ENCODE results near the gene IKBKE.

Gene IKBKE

DNA sequence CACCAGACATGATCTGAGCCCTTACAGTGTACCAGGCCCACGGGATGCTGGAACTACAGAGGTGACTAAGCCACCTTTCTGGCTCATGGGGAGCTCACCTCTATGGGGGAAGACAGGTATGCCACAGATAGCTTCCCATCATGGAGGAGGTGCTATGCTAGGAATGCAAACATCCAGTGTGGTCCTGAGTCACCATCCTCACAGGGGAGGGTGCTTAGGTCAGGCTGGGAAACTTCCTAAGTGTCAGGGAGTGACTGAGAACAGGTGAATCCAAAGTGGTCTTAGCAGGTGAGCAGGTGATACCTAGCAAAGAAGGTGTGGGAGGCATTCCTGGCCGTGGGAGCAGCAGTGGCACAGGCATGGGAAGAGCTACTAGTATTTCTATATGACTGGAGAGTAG is 28.4 kb downstream of the IKBKE start:
- no peak for DNase-seq

DNA sequence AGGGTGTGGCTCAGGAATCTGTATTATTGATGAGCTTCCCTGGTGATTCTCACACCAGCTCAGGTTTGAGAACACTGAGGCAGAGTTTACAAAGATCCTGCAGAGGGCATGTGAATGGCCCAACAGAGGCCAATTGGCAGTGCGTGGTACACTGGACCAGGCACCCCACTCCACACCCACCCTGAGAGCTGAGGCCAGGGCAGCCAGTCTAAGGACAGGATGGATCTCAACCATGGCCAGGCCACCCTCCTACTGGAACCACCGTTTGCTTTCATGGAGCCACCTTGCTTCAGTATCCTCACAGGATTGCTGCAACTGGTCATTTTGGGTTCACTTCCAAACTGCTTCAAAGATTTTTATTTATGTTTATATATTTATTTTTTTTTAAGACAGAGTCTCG is 29.8 kb downstream of the IKBKE start:
- no peak for DNase-seq

DNA sequence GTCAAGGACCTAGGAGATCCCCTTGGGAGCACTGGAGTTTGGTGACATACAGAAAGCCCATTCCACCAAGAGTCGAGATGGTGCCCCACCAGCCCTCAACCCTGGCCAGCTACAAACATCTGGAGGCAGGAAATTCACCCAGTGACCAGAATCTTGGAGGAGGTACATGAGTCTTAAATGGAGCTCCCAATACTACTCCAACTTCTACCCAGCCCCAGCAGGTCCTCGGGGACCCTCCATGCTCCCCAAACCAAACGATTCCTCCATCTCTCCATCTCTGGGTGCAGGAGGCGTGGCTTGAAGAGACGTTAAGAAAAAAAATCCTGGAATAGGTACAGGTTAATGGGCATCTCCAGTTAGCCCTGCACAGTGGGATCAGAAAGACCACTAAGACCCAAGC is 31.6 kb downstream of the IKBKE start:
- no peak for DNase-seq

DNA sequence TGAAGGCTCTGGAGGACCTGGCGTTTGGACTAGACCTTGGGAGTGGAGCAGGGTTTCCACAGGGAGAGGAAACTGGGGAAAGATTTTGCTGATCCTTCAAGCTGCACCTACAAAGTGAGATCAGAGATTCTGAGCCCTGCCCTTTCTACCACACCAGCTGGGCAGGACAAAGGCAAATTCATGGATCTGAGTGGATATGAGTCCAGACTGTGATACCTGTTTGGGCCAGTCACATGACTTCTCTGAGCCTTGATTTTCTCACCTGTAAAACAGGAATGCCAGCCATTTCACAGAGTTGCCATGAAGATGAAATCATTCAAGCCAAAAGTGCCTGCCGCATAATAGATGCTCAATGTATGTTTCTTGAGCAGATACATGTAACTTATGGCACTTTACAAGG is 32.1 kb downstream of the IKBKE start:
- no peak for DNase-seq

DNA sequence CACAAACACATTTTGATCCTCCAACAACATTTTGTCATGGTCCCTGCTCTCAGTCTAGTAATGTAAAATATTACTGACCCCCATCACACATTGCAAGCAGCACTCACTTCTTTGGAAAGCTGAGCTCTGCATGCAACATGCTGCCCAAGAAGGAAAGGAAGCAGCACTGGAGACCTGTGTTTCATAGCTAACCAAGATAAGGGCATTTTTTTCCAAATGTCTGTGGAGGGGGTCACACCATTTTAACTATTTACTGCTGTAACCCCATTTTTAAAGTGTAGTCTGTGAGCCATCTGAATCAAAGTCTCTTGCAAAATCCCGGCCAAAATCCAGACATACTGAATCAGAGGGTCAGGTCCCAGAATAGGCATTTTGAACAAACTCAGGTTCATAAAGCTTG is 32.5 kb downstream of the IKBKE start:
- no peak for DNase-seq

DNA sequence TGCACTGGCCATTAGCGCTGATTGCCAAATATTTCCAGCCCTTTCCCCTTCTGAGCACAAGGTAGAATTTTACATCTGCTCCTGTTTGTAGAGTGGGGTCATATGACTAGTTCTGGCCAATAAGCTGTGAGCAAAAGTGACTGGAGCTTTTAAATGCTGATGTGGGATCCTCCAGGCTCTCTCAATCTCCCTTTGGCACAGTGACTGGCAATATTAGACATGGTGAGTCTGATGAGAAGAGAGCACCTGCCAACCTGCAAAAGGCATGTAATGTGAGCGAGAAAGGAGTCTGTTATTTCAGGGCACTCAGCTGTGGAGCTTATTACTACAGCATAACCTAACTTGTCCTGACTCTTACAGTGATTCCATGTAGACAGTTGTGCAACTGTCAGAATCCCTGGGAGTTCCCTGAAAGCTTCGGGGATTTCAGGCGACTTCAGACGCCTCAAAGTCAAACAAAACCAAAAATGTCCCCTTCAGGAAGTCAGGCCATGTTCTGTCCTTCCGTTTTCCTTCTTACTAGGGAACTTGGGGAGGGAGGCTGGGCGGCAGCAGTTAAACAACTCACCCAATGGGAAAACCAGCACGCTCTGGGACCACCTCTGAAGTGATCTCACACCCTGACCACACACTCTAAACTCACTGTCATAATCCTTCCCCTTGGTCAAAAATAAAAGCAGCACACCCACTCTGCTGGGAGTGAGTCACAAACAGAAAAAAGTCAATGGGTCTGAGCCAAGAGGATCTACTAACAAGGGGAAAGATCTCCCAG is 33.5 kb downstream of the IKBKE start:
- peak; percentile 87 for DNase-seq

DNA sequence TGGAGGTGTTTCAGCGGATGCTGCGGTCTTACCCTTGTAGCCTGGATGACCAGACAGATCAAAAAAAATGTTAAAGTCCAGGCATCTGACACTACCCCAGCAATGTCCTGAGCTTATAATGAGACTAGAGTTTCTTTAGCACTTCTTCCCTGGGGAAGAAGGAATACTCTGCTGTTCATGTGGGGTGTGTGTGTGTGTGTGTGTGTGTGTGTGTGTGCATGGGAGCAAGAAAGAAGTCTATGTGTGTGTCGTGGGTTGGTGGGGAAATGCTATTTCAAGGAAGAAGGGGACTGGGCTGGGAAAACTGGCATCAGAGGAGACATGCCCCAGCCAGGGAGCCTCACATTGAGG is 34.1 kb downstream of the IKBKE start:
- DNase-seq = no peak

DNA sequence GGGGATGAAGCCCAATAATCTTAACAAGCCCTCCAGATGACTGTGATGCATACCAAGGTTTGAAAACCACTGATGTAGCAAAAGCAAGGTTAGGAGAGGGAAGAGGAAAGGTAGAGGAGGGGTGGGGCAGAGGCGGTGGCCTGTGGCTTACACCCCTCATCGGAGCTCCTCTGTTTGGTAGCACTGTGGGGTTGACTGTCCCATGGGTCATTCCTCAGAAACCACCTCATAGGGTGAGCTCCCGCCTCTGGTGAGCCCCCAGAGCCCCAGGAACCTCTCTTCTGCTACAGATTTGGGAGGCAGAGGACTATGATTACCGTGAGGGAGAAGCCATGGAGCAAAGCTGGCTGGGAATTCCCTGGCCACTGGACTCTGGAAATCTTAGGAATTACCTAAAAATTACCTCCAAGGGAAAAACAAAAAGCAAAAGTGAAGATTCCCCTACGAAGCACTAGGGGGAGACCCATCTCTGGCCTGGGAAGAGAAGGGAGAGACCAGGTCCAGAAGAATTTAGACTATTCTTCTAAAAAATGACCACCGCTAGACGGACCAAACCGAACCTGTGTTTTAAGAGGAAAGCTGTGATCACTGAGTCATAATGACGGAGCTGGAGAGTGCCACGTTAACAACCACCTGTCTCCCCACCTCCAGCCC is 35.6 kb downstream of the IKBKE start:
- DNase-seq = no peak

DNA sequence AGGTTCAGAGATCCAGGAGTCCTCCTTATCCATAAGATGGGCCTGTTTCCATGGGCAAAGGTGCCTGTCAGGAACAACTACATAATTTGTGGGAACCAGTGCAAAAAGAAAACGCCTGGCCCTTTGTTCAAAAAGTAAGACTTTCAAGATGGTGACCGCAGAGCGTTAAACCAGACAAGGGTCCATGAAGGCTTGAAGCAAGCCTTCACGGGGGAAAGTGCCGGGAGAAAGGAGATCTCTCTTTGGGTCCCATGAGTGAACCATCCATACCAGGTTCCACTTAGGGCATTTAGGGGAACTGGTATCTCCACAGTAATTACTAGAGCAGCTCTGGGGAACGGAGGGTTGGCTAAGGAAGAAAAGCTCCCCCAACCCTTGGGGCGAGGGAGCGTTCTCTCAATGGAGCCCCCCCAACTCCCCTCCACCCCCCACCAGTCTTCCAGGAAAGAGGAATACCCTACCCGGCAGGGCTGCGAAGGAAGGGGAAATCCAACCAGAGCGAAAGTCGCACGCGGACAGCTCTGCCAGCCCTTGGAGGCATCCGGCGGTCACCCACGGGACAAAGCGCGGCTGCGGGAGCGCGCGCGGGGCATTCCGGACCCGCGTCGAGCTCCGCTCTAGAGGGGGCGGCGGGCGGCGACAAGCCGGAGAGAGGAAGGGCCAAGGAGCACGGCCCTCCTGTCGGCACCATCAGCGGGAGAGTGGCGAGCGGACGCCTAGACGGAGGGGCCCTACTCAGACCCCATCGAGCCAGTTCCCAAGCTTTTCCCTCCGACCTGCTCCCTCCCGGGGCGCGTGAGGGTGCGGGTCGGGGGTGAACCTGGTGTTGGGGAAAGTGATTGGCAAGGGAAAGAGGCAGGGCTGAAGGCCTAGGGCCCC is 36.4 kb downstream of the IKBKE start:
- DNase-seq = no peak

DNA sequence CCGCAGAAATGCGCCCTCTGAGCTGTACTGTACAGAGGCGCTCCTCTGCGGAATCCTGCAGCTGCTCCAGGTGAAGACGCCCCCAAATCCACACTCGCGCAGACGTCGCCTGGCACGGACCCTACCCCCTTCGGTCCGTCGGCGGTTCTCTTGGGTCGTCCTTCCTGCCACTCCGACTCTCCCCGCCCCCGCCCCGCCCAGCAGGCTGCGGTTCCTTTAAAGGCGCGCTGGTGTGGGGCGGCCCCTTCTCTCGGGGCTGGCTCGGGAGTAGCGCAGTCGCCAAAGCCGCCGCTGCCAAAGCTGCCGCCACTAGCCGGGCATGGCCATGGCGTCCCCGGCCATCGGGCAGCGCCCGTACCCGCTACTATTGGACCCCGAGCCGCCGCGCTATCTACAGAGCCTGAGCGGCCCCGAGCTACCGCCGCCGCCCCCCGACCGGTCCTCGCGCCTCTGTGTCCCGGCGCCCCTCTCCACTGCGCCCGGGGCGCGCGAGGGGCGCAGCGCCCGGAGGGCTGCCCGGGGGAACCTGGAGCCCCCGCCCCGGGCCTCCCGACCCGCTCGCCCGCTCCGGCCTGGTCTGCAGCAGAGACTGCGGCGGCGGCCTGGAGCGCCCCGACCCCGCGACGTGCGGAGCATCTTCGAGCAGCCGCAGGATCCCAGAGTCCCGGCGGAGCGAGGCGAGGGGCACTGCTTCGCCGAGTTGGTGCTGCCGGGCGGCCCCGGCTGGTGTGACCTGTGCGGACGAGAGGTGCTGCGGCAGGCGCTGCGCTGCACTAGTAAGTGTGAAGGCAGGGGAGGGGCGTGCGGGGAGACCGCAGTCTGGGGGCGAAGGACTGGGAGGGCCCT is 37.2 kb downstream of the IKBKE start, which contains the start of gene RASSF5:
TSS of gene RASSF5 (plus strand) at position 248 of the 846 bp plus-strand sequence. CDS start at position 320, 72 bp downstream.
- no peak for DNase-seq

DNA sequence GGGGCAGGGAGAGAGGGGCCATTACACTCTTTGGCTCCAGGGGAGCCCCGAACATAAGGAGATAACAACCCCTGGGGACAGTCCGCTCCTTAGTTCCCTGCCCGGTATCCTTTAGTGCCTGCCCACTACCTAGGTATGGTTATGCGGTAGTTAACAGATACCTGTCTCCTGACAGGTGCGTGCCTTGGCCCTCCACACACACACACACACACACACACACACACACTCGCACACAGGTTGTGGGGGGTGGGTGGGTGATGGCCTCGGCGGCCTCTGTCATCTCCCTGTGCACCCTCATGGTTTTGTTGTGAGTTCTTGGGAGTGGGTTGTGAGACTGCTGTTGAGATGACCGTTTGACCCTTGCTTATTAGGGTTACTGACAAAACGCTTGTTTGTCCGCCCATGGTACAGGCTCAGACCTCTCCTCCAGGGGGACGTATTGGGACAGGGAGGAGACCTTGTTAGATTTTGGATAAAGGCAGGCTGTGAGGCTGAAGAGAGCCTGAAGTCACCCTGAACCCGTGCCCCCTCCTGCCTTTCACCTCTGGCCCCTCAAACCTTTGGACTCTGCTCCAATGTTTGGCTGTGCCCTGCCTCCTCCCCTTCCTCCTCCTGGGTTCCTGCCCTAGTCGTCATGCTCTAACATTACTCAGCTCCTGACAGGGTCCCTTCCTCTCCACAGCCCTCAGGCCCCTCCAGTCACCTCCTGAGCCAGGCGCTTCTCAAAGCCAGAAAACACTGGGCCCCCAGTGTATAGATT is 38.0 kb downstream of the IKBKE start:
- no peak for DNase-seq

DNA sequence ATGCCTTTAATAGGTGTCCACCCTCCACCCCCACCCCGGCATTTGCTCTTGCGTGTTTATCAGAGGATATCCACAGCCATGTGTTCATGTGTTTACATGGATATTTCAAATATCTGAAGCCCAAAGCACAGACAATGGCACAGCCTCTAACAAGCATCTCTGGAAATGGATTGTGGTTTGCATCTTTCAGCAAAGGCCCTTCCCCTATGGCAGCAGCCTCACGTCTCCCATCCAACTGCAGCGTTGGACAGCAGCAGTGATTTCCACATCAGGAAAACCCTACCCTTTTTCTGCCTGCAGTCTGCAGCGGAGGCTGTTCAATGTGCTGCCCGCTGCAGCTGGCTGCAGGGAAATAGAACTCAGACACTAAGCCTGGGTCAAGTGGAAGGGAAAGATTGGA is 38.7 kb downstream of the IKBKE start:
- no peak for DNase-seq

DNA sequence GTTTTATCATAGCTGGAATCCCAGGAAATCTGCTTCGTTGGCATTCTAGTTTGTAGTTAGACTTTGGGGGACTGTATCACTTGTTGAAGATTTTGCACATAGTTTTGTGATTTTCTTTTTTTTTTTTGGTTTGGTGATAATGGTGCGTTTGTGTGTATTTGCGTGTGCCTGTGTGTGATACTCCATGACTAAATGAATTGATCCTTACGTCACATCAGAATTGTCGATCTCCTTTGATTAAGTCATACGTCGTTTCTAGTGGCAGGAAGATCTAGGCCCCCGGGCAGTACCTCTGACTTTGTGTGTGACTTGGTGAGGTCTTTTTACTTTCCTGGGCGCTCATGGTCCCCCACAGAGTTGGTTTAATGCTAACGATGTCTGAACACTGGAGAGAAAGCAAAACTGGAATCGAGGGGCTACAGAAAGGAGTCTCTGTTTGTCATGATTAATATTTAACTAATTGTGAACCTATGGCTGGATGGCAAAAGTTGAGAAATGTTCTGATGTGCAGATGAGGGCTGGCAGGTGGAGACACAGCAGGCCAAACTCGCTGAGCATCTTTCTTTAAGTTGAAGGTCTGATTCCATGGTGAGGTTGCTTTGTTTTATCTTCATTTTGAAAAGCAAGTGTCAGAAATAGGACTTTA is 39.5 kb downstream of the IKBKE start:
- no peak for DNase-seq

DNA sequence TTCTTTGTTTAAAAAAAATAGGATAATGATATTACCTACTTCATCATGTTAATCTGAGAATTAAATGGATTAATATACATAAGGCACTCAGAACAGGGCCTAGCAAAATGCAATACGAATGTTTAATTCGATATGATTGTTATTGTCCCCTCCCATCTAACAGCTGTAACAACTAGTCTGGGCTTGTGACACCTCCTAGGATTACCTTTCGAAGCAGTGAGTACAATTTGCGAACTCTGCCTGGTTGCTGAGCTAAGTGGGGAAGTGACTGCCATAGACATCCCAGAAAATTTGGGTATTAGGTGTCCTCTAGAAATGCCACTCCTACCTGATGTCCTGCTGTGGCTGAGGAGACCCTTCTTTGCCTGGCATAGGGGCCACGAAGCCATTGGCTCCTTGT is 40.1 kb downstream of the IKBKE start:
- DNase-seq = no peak

DNA sequence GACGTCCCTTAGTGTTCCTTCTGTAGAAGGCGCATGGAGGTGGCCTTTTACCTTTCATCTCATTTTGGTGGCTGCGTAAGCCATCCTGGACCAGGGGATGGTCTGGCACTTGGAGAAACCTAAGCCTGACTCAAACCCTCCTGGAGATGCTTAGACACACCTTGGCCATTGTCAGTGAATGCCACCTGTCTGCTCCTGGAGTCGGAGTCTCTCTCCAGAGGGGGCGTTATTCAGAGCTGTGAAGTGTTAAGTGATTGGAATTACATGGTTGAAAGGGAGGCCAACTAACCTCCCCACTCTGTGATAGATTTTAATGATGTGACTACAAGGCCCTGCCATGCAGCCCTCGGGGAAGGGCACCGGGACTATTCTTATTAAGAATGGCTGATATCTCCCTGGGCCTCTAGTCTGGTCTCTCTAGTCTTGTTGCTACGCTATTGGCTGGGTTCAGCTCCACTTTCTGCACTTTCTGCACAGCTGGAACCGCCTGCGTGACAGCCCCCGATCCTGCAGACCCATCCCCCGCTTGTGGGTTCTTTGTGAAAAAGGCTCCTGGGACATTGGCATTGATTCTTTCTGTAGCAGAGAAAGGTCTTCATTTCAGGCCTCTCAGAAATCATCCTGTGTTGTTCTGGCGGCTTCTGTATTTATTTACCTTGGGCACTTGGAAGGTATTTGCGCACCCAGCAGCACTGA is 41.2 kb downstream of the IKBKE start:
- DNase-seq = no peak

DNA sequence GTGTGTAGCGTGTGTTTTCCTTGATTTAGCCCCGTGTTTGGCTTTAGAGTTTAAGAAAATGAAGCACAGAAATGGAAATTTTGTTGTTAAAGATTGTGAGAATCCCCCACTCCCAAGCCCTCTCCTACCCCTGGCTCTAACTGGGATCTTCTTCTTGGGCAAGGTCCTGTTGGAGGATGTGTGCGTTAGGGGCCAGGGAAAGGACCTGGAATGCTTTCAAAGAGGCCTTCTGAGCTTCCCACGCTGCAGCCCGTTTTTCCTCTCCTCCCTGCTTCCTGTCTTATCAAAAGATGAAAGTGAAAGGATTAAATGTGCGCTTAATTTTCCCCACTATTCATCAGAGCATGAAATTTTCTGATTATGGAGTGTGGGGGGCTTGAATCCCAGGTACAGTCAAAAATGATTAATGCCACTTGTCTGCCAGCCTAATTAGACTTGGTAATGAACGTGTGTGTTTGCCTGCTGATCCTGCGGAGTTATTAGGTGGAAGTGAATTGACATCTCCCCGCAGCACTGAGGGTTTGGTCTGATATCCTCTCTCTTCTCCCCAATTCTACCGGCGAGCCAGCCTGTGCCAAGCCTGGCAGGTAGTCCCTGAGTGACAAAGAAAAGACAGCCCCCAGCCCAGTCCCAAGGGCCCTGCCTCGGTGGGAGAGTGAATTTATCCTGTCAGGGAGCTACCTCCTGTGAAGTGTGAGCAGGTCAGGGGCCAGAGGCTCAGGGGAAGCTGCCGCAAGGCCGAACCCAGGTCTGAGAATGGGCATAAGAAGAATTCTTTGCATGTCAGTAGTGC is 42.0 kb downstream of the IKBKE start:
- no peak for DNase-seq

DNA sequence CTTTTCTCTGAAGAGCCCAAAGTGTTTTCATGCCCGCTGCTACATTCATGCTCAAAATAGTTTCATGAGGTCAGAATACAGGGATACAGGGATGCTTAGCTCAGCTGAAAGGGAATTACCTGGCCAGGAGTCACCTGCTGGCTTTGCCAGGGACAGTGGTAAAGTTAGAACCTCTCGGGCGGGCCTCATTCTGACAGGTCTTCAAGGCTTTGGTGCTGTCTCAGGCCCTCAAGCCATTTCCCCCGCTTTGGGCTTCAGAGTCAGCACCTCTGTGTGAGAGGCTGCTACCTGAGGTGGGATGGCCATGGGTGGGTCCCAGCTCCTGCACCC is 42.5 kb downstream of the IKBKE start:
- DNase-seq = no peak

DNA sequence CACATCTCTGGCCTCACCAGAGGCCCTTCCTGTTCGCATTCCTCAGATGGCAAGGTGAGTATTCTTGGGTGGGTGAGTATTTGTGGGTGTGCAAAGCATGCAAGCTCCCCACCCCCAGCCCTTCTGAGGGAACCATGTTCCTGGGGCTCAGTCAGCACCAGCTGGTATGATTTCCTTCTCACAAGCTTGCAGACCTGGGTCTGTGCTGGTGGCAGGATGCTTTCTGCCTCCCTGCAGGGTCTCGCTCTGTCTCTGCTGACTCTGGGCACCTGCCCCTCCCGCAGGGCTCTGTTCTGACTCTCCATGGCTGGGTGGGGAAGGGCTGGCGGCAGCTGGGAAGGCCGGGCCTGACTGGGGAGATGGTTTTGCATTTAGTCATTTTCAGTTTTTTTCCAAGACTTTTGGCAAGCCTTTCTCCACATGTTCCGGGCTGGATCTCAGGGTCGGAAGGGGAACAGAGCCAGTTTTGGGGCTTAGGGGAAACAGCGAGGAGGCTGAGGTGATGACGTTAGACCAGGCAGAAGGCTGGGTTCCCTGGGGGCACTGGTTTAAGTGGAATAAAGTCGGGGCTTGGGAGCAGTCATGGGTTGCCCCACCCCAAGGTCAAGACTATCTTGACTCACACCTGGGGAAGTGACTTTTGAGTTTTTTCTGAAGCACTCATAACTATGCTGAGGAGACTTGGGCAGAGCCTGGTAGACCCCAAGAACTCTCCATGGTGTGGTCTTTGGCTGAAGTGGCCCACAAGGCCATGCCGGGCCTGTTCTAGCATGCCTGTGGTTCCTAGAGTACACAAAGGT is 43.2 kb downstream of the IKBKE start:
- DNase-seq = no peak

DNA sequence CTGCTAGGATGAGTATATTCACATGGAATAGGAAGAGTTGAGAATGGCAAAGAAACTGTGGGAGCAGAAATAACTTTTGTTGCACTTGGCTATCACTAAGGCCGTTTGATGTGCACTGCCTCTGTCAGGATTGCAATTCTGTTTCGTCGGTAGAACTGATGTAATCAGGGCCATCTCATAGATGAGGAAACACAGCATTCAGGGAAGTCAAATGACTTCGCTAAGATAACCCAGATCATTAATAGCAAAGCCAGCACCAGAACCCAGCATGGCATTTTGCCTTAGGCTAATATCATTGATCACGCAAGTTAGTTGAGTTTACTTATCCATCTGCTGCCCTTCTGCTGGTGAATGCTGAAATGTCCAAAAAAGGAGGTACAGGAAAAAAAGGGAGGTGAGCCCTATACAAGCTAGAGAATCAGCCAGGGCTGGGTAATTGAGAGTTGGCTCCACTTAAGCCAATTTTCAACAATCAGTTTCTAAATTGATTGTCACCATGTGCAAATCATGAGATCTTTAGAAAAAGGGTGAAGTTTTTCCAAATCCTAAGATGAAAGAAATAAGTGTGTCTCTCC is 44.6 kb downstream of the IKBKE start:
- no peak for DNase-seq
